ENCODE results near the gene DIAPH3. TPM values are rescaled to one million over a fixed set of nuclear protein-coding genes. Genes with fewer than 3 reads are reported as not detected.

The DIAPH3 gene
- total and polyA plus RNA-seq, 2 of the 4 experiments (the other 2 are of a cell fraction): 8.9 to 9.3 TPM

- H3K23ac ChIP-seq (ENCODE audit: low read depth, low read length): no peak overlapping the region
- no peak overlapping the region for H3K18ac ChIP-seq (ENCODE audit: low read depth, low read length)
- no peaks in the 10 kb centered on the region; the same call in 1 of the 2 replicates for H3K9me1 ChIP-seq (ENCODE audit: insufficient read depth, low read length)
- no peak overlapping the region for H2BK15ac ChIP-seq (ENCODE audit: low read depth, low read length)
- H3K14ac ChIP-seq (replicated peaks; ENCODE audit: low read depth, low read length): no peak overlapping the region
- H3K4me1 ChIP-seq (ENCODE audit: control insufficient read depth, insufficient read depth, low read length): no peaks in the 10 kb centered on the region
- no peak for DNase-seq
- H2AK9ac ChIP-seq (replicated peaks; ENCODE audit: low read depth, low read length, poor library complexity): no peak overlapping the region
- H3K56ac ChIP-seq (ENCODE audit: extremely low read depth, insufficient read depth, low read length): no peak overlapping the region
- no peak overlapping the region for H2AK5ac ChIP-seq (ENCODE audit: low read depth, low read length)
- H2BK120ac ChIP-seq (ENCODE audit: low read depth, low read length): no peak overlapping the region
- no peak for ATAC-seq (ENCODE audit: low read depth)
- no peak overlapping the region for H3K27ac ChIP-seq (ENCODE audit: insufficient read depth, low read length)
- no TSS peak for BruUV-seq (replicated peaks)
- ChIA-PET POLR2A (ENCODE audit: unreplicated experiment) (no interaction called here), CTCF (no interaction called here)
- H3K27me3 ChIP-seq (ENCODE audit: control insufficient read depth, insufficient read depth, low read length): no peaks in the 10 kb centered on the region
- H4K91ac ChIP-seq (ENCODE audit: insufficient read depth, low read depth, low read length): no peak overlapping the region
- no peak overlapping the region for H3K4me2 ChIP-seq (ENCODE audit: low read depth, low read length)
- intact Hi-C loops (cut with micrococcal nuclease) (no loop called here), dilution Hi-C loops (cut with HindIII; ENCODE audit: low sequenced_read_pairs, unreplicated experiment) (no loop called here), in situ Hi-C loops (cut with MboI; ENCODE audit: low sequenced_read_pairs) (no loop called here)
- no peak overlapping the region for H3K4ac ChIP-seq (ENCODE audit: low read depth, low read length)
- WGBS, 2 experiments (ENCODE audit: extremely low coverage in 2 of 2, insufficient read length in 1 of 2): no CpG with 5 or more reads among the region's 1 CpG
- H3K4me3 ChIP-seq (ENCODE audit: insufficient read depth, low read depth, low read length): no peak overlapping the region
- no peak overlapping the region for H2BK5ac ChIP-seq (ENCODE audit: low read depth, low read length, poor library complexity, severe bottlenecking)
- no peak overlapping the region for H3K9ac ChIP-seq (ENCODE audit: low read depth, low read length)
- H4K8ac ChIP-seq (ENCODE audit: low read depth in 2 of 2, low read length in 2 of 2): no peak overlapping the region
- peaks cover 3% of the 10 kb centered on the region; the same call in 1 of the 2 replicates for H3K9me3 ChIP-seq (ENCODE audit: control insufficient read depth, insufficient read depth, low read length)
- no peak overlapping the region for H2BK20ac ChIP-seq (ENCODE audit: low read depth, low read length)
- no peaks in the 10 kb centered on the region for H3K36me3 ChIP-seq (ENCODE audit: control insufficient read depth, insufficient read depth, low read length)
- H4K5ac ChIP-seq (ENCODE audit: low read depth, low read length): no peak overlapping the region
- no peak overlapping the region for H2AFZ ChIP-seq (replicated peaks; ENCODE audit: low read length, poor library complexity)
- H4K20me1 ChIP-seq (ENCODE audit: insufficient read depth, low read length): no peaks in the 10 kb centered on the region
- peaks cover 10 to 17% of the 10 kb centered on the region in 2 experiments; a peak in 2 of 4 replicates for H3K79me1 ChIP-seq (ENCODE audit: low read depth in 1 of 2, low read length in 2 of 2)
- no peak for TF ChIP-seq MXI1 (IDR thresholded peaks at IDR 0.05; ENCODE audit: borderline replicate concordance, low read depth, low read length)
- TF ChIP-seq, protein P1, sequence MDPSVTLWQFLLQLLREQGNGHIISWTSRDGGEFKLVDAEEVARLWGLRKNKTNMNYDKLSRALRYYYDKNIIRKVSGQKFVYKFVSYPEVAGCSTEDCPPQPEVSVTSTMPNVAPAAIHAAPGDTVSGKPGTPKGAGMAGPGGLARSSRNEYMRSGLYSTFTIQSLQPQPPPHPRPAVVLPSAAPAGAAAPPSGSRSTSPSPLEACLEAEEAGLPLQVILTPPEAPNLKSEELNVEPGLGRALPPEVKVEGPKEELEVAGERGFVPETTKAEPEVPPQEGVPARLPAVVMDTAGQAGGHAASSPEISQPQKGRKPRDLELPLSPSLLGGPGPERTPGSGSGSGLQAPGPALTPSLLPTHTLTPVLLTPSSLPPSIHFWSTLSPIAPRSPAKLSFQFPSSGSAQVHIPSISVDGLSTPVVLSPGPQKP (IDR thresholded peaks at IDR 0.05; ENCODE audit: borderline replicate concordance, low read depth, low read length): no peak
- no peak for TF ChIP-seq BHLHE40 (IDR thresholded peaks at IDR 0.05; ENCODE audit: low read depth, low read length)
- no peak for TF ChIP-seq MAFK (IDR thresholded peaks at IDR 0.05; ENCODE audit: low read depth, low read length)
- TF ChIP-seq FOS (IDR thresholded peaks at IDR 0.05; ENCODE audit: low read depth, low read length): no peak
- TF ChIP-seq POLR2A (IDR thresholded peaks at IDR 0.05; ENCODE audit: low read depth, low read length): no peak
- no peak for TF ChIP-seq RAD21 (IDR thresholded peaks at IDR 0.05; ENCODE audit: low read length)
- TF ChIP-seq RFX5 (IDR thresholded peaks at IDR 0.05; ENCODE audit: low read depth, low read length): no peak
- TF ChIP-seq SMC3 (IDR thresholded peaks at IDR 0.05; ENCODE audit: low read depth, low read length): no peak
- no peak for TF ChIP-seq MAZ (IDR thresholded peaks at IDR 0.05; ENCODE audit: borderline replicate concordance, low read depth, low read length)
- no peak for TF ChIP-seq USF2 (IDR thresholded peaks at IDR 0.05; ENCODE audit: low read depth, low read length)
- TF ChIP-seq CHD1 (IDR thresholded peaks at IDR 0.05; ENCODE audit: low read depth, low read length): no peak
- no peak for TF ChIP-seq CEBPB (IDR thresholded peaks at IDR 0.05; ENCODE audit: low read depth, low read length)
- no peak for TF ChIP-seq NFE2L2 (IDR thresholded peaks at IDR 0.05; ENCODE audit: low read depth, low read length)
- no peak for TF ChIP-seq RCOR1 (IDR thresholded peaks at IDR 0.05; ENCODE audit: insufficient replicate concordance, low read length)
Observed at GRCh38 chr13:60018536-60018935, 145.2 kb downstream of the DIAPH3 start.
